ENCODE data around the gene GAMT.
A peak's percentile ranks its signal among the peaks of the same experiment; 100 is the strongest.

GAMT gene

DNA sequence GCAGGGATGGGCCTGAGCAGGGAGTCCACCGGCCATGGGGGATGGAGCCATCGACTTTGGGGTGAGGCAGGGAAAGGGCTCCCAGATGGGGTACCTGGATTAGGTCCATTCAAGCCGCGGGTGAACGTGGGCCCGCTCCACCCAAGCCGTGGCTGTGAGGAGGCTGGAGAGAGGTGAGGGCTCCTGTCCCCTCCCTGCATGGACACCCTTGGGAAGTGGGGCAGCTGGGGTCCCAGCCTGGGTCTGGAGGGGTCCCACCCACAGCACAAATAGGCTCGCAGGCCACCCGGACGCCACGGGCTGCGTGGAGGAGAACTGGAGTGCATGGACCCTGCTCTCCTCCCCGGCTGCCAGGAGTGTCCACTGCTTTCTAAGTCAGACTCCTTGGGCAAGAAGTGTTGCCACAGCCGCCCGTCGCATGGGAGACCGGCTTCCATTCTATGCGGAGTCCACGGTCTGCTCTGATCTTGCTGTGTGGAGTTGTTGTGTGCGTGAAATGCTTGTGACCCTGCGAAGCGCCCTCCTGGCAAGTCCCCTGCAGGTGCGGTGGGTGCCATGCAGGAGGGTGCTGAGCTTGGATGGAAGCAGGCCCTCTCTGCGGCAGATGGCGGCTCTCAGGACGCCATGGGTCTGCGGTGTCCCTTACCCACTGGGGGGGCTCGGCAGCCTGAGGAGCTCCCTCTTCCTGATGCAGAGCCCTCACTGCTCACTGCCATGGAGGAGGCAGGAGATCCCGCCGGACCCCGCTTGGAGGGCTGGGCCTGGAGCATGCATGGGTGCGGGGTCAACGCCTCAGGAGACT, 8.1 kb upstream of the GAMT start:
- CTCF ChIA-PET = no interaction called here
- TF ChIP-seq, protein P1, sequence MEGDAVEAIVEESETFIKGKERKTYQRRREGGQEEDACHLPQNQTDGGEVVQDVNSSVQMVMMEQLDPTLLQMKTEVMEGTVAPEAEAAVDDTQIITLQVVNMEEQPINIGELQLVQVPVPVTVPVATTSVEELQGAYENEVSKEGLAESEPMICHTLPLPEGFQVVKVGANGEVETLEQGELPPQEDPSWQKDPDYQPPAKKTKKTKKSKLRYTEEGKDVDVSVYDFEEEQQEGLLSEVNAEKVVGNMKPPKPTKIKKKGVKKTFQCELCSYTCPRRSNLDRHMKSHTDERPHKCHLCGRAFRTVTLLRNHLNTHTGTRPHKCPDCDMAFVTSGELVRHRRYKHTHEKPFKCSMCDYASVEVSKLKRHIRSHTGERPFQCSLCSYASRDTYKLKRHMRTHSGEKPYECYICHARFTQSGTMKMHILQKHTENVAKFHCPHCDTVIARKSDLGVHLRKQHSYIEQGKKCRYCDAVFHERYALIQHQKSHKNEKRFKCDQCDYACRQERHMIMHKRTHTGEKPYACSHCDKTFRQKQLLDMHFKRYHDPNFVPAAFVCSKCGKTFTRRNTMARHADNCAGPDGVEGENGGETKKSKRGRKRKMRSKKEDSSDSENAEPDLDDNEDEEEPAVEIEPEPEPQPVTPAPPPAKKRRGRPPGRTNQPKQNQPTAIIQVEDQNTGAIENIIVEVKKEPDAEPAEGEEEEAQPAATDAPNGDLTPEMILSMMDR (conservative IDR thresholded peaks at IDR 0.05; ENCODE audit: low read depth) = no peak
- H3K27ac ChIP-seq = peak overlapping the region; percentile 96
- POLR2A ChIA-PET (ENCODE audit: low non-redundant PET) = no interaction called here
- DNase-seq (ENCODE audit: low spot score) = no peak

DNA sequence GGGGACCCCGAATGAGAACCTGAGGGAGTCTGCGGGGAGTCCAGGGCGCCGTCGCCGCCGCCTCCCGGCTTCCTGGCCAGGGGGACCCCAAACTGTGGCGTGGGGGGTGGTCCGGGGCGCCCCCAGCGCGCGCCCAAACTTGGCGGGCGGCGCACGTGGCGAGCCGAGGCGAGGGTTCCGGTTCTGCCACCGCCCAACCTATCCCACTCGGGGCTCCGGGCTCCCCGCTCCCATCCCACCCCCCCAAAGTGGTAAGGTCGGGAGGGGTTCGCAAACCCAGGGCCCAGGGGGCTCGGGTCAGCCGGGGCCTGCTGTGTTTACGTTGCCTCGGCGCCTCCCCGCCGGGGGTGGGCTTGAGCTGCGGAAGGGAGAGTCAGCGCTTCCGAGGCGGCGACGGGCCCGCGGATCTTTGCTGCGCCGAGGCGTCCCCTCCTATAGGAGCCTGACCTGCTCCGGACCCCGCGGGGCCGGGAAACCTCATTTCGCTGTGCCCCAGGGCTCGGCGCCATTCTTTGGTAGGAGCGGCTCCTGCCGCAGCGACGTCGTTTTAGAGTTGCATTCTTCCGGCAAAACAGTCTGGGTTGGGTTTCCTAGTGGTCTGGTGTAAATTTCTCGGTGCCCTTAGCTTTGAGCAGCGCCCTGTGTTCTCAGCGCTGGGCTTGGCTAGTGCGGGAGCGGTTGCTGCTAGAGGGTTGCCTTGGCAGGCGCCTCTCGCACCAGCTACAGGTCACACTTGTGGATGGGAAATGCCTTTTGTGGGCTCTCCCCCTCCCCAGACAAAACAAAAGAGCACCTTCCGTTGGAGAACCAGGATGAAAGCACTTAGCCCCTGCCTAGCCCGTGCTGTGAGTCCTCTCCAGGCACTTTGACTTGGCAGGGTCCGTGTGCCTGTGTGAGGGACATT, 7.2 kb upstream of the GAMT start:
- CTCF ChIA-PET = no interaction called here

DNA sequence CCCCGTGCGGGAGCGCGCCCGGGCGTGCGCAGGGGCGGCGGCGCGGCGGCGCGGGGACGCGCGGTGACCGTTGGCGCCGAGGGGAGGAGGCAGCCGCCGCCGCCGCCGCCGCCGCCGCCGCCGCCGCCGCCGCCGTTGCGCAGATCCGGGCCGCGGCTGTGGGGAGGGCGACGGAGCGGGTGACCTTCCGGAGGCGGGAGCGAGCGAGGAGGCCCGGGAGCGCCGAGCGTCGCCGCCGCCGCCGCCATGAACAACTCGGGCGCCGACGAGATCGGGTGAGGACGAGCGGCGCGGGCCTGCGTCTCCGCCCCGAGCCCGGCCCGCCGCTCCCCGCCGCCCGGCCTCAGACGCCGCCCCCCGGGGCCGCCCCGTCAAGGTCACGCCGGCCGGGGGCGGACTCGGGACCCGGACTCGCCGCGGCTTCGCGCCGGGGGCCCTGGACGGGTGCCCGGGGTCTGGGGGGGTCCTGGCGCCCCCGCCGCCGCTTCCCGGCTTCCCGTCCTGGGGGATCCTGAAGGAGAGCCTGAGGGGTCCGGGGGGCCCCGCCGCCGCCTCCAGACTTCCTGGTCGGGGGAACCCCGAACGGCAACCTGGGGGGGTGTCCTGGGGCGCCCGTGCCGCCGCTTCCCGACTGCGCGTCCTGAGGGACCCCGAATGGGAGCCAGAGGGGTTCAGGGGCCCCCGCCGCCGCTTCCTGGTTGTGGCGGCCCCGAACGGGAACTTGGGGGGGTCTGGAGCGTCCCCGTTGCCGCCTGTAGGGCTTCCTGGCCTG, 6.4 kb upstream of the GAMT start, which contains the start of gene DAZAP1:
Gene DAZAP1, plus strand, starts transcription at position 59 of the 772 bp plus-strand sequence. Its CDS starts 188 bp downstream, at position 247.
- peak within 1 kb of the TSS; percentile 96 for H3K27ac ChIP-seq
- ChIA-PET CTCF (no interaction called here), POLR2A (ENCODE audit: low non-redundant PET) (no interaction called here)
- no peak for DNase-seq (ENCODE audit: low spot score)
- TF ChIP-seq, protein P1 (conservative IDR thresholded peaks at IDR 0.05; ENCODE audit: low read depth) = no peak

More for the DNA sequence above, 7.2 kb upstream of the GAMT start:
- POLR2A ChIA-PET (ENCODE audit: low non-redundant PET) = no interaction called here
- TF ChIP-seq, protein P1 (conservative IDR thresholded peaks at IDR 0.05; ENCODE audit: low read depth) = no peak
- peak overlapping the region; percentile 96 for H3K27ac ChIP-seq
- DNase-seq (ENCODE audit: low spot score) = no peak

DNA sequence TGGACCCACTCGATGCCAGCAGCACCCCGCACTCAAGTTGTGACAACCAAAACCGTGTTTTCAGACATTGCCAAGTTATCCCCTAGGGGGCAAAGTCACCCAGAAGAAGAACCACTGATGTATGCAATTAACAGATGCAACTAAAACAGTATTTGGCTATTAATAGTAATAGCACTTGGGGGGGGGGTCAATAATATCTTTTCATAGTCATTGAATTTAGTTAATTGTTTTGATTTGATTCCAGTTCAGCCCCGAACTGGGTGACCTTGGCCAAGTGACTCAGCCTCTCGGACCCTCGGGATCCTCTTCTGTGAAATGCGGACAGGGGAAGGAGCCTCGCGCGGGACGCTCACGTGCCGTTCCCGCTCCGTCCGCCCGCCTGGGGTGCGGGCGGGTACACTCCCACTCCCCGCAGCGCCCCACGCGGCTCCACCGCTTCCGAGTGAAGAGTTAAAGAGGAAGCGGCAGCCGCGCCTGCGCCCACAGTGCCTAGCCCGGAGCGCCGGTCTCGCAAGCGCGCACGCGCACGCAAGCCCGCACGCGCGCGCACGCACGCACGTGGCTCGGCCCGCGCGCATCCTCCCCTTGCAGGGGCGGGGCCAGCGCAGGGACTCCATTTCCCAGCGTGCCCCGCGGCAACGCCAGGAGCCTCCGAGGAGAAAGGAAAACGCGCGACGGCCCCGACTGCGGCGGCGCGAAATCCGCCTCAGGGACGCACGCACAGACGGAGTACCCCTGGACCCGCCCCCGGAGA, 5.6 kb upstream of the GAMT start:
- H3K27ac ChIP-seq = peak overlapping the region; percentile 96
- DNase-seq (ENCODE audit: low spot score) = peak; percentile 93
- ChIA-PET CTCF (interaction anchor here (0.6 kb wide), 1 partner anchor 503 kb away, joined by 7 read pairs; no protein-coding TSS in a partner anchor), POLR2A (ENCODE audit: low non-redundant PET) (no interaction called here)
- TF ChIP-seq, protein P1 (conservative IDR thresholded peaks at IDR 0.05; ENCODE audit: low read depth) = peak; percentile 58

DNA sequence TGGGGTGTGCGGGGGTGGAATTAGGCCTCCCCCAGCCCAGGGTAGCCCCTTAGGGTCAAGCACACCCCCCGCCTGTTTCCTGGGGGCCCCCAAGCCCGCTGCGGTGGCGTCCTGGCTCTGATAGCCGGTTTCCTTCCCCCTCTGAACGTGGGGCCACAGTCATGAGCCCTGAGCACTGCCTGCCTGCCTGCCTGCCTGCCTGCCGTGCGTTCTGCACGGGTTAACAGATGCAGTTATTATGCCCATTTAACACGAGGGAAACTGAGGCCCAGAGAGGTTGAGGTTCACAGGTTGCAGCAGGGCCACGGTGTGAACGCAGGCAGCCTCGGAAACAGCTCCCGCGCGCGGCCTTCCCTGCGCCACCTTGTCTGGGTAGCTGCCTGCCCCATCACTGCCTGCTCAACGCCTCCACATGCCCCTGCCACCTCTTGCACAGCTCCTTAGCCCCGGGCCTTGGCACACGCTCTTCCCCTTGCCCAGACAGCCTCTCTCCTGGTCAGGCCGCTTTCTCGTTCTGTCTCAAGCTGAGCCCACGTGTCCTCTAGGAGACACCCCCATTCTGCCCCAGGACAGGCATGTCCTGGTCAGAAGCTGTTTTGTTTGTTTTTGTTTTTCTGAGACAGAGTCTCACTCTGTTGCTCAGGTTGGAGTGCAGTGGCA, 1.2 kb upstream of the GAMT start:
- H3K27ac ChIP-seq = peak overlapping the region; percentile 81
- CTCF ChIA-PET = interaction anchor here (0.9 to 1.2 kb wide), 2 partner anchors 43 to 51 kb away, joined by 3 read pairs; no protein-coding TSS in a partner anchor
- TF ChIP-seq, protein P1 (conservative IDR thresholded peaks at IDR 0.05; ENCODE audit: low read depth) = no peak
- POLR2A ChIA-PET (ENCODE audit: low non-redundant PET) = interaction anchor here (0.6 kb wide), 1 partner anchor 8 kb away, joined by 7 read pairs; no protein-coding TSS in a partner anchor
- peak; percentile 46 for DNase-seq (ENCODE audit: low spot score)
